Mesenchymal stem cell (in vitro differentiated cells and primary cell): ENCODE measurements around the gene RANBP10.
A peak's percentile ranks its signal among the peaks of the same experiment; 100 is the strongest.

Experiments used
- DNase-seq: peaks from one replicate; pipeline ENCODE4 v3.0.0-alpha.2; 2013
- H2AFZ ChIP-seq: one replicate; pipeline ENCODE4 v1.6.1; 2013; ENCODE audit warnings: low read depth, mild to moderate bottlenecking, control low read depth, inconsistent platforms, low read length, moderate library complexity
- H2AK5ac ChIP-seq: 2 replicates; pipeline ENCODE4 v1.6.1; 2013; ENCODE audit warnings: low read length, moderate library complexity, mild to moderate bottlenecking, inconsistent platforms; ENCODE audit not compliant: severe bottlenecking
- H2BK120ac ChIP-seq: one replicate; pipeline ENCODE4 v1.6.1; 2013; ENCODE audit warnings: low read depth, mild to moderate bottlenecking, inconsistent platforms, low read length, moderate library complexity
- H2BK12ac ChIP-seq, 2 experiments: one replicate each; pipeline ENCODE4 v1.6.1; 2013; ENCODE audit warnings: inconsistent platforms in 2 of 2, low read length in 2 of 2, mild to moderate bottlenecking in 2 of 2, moderate library complexity in 2 of 2, control low read depth in 1 of 2
- H2BK15ac ChIP-seq: one replicate; pipeline ENCODE4 v1.6.1; 2013; ENCODE audit warnings: mild to moderate bottlenecking, low read depth, inconsistent platforms; ENCODE audit not compliant: poor library complexity, severe bottlenecking
- H2BK5ac ChIP-seq: 2 replicates; pipeline ENCODE4 v1.6.1; 2013; ENCODE audit warnings: low read depth, mild to moderate bottlenecking, low read length, control low read depth, inconsistent platforms; ENCODE audit not compliant: poor library complexity, severe bottlenecking
- H3K14ac ChIP-seq, 2 experiments: one replicate each; pipeline ENCODE4 v1.6.1; 2013; ENCODE audit warnings: inconsistent platforms in 2 of 2, low read length in 2 of 2, control low read depth in 1 of 2, mild to moderate bottlenecking in 1 of 2, moderate library complexity in 1 of 2
- H3K18ac ChIP-seq, 2 experiments: one replicate each; pipeline ENCODE4 v1.6.1; 2013; ENCODE audit warnings: inconsistent platforms in 2 of 2, low read length in 2 of 2, control low read depth in 1 of 2, low read depth in 1 of 2, mild to moderate bottlenecking in 1 of 2
- H3K23ac ChIP-seq, 2 experiments: one replicate each; pipeline ENCODE4 v1.6.1; 2013; ENCODE audit warnings: inconsistent platforms in 2 of 2, low read length in 2 of 2, mild to moderate bottlenecking in 2 of 2, moderate library complexity in 2 of 2, control low read depth in 1 of 2
- H3K27ac ChIP-seq: 2 replicates; pipeline ENCODE4 v1.5.1; 2013; ENCODE audit warnings: mild to moderate bottlenecking, moderate library complexity, low read length, control low read depth, inconsistent platforms; ENCODE audit not compliant: poor library complexity, severe bottlenecking
- H3K27me3 ChIP-seq, 2 experiments: 2 replicates each; pipeline versions ENCODE4 v1.6.1 to v1.7.0; 2013; ENCODE audit warnings: low read length in 2 of 2, mild to moderate bottlenecking in 2 of 2, moderate library complexity in 2 of 2, control low read depth in 1 of 2, inconsistent platforms in 1 of 2; ENCODE audit not compliant: control insufficient read depth in 1 of 2, insufficient read depth in 1 of 2
- H3K36me3 ChIP-seq, 2 experiments: 2 replicates each; pipeline versions ENCODE4 v1.6.1 to v1.7.0; 2013; ENCODE audit warnings: low read length in 2 of 2, control low read depth in 1 of 2, inconsistent platforms in 1 of 2, low read depth in 1 of 2, mild to moderate bottlenecking in 1 of 2; ENCODE audit not compliant: insufficient read depth in 2 of 2, control insufficient read depth in 1 of 2
- H3K4ac ChIP-seq, 2 experiments: one replicate each; pipeline ENCODE4 v1.6.1; 2013; ENCODE audit warnings: inconsistent platforms in 2 of 2, low read length in 2 of 2, mild to moderate bottlenecking in 2 of 2, moderate library complexity in 2 of 2, control low read depth in 1 of 2, low read depth in 1 of 2
- H3K4me1 ChIP-seq: 2 replicates; pipeline ENCODE4 v1.6.1; 2013; ENCODE audit warnings: low read depth, low read length, control low read depth; ENCODE audit not compliant: control insufficient read depth, insufficient read depth
- H3K4me2 ChIP-seq: 2 replicates; pipeline ENCODE4 v1.6.1; 2013; ENCODE audit warnings: low read length, mild to moderate bottlenecking, inconsistent platforms; ENCODE audit not compliant: poor library complexity, severe bottlenecking
- H3K4me3 ChIP-seq, 2 experiments: 2 replicates each; pipeline versions ENCODE4 v1.5.1 to v1.7.0; 2013; ENCODE audit warnings: low read length in 2 of 2, mild to moderate bottlenecking in 2 of 2, control low read depth in 1 of 2, low read depth in 1 of 2; ENCODE audit not compliant: insufficient read depth in 1 of 2
- H3K79me1 ChIP-seq: replicated peaks from 2 replicates; pipeline ENCODE4 v1.6.1; 2013; ENCODE audit warnings: mild to moderate bottlenecking, control low read depth, low read length, inconsistent platforms; ENCODE audit not compliant: poor library complexity, severe bottlenecking
- H3K9ac ChIP-seq: 2 replicates; pipeline ENCODE4 v1.7.0; 2013; ENCODE audit warnings: mild to moderate bottlenecking, low read length, moderate library complexity
- H3K9me3 ChIP-seq: 2 replicates; pipeline ENCODE4 v1.7.0; 2013; ENCODE audit warnings: mild to moderate bottlenecking, low read length; ENCODE audit not compliant: control insufficient read depth
- H4K8ac ChIP-seq: one replicate; pipeline ENCODE4 v1.6.1; 2013; ENCODE audit warnings: inconsistent platforms, mild to moderate bottlenecking, low read length, moderate library complexity
- H4K91ac ChIP-seq: one replicate; pipeline ENCODE4 v1.6.1; 2013; ENCODE audit warnings: mild to moderate bottlenecking, low read length, inconsistent platforms
- WGBS: methylation state at CpG from one replicate; pipeline ENCODE4 v1.1.7; 2013; ENCODE audit warnings: mixed read lengths; 5-methylcytosine and 5-hydroxymethylcytosine counted together

The RANBP10 gene

DNA sequence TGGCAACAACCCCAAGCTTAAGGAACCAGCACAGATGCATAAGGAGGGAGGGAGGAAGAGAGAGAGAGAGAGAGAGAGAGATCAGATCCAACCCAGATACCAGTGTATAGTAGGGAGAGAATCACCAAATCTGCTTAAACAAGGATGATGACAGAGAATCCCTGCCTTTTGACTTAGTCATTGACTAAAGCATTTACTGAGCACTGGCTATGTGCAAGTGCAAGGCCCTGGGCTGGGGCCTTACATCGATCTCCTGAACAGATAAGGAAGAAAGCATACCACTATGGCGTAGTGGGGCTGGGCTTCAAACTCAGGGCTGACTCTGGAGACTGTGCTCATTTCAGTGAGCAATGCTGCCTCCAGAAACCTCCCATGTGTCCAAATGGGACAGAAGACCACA, 16.2 kb upstream of the RANBP10 start:
- H3K36me3 ChIP-seq: peaks cover 18 to 21% of the 10 kb centered on the region in 2 experiments
- no peak overlapping the region for H4K91ac ChIP-seq
- H3K4me2 ChIP-seq: no peak overlapping the region
- H2AK5ac ChIP-seq: no peak overlapping the region
- H2BK12ac ChIP-seq: no peak overlapping the region
- no peak overlapping the region for H3K4me3 ChIP-seq
- no peaks in the 10 kb centered on the region for H3K79me1 ChIP-seq
- no peak overlapping the region for H3K9ac ChIP-seq
- H3K18ac ChIP-seq: no peak overlapping the region
- H3K23ac ChIP-seq: no peak overlapping the region
- DNase-seq: peak; percentile 6
- H3K4me1 ChIP-seq: peaks cover 2% of the 10 kb centered on the region
- H3K14ac ChIP-seq: no peak overlapping the region
- no peak overlapping the region for H3K4ac ChIP-seq
- 94% methylated on average over 2 of the region's 2 CpGs for WGBS
- H3K27me3 ChIP-seq: no peaks in the 10 kb centered on the region
- no peak overlapping the region for H3K27ac ChIP-seq
- H3K9me3 ChIP-seq: no peaks in the 10 kb centered on the region
- H2BK5ac ChIP-seq: no peak overlapping the region
- no peak overlapping the region for H2BK15ac ChIP-seq
- H4K8ac ChIP-seq: no peak overlapping the region
- H2BK120ac ChIP-seq: no peak overlapping the region
- H2AFZ ChIP-seq: no peak overlapping the region

DNA sequence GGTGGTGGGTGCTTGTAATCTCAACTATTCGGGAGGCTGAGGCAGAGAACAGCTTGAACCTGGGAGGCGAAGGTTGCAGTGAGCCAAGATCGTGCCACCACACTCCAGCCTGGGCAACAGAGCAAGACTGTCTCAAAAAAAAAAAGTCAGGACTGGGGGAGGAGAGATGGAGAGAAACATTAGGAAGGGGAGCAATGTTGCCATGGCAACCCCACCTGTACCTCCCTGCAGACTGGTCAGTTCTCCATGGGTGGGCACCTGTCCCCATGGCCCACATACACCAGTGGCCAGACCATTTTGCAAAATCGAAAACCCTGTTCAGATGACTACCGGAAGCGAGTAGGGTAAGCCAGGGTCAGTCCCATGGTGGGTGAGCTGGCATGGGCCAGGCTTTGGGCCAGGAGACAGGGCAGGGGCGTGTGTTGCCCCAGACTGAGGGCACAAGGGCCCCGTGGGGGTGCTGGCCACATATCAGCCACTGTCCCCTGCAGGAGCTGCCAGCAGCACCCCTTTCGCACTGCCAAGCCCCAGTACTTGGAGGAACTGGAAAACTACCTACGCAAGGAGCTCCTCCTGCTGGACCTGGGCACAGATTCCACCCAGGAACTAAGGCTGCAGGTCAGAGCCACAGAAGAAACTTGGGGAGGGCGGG, 14.4 kb upstream of the RANBP10 start:
- Histone ChIP-seq H3K9ac (no peak overlapping the region), H3K27me3 (no peaks in the 10 kb centered on the region), H4K91ac (no peak overlapping the region), H2BK12ac (no peak overlapping the region), H4K8ac (no peak overlapping the region), H2AFZ (no peak overlapping the region), H3K4ac (no peak overlapping the region), H3K4me3 (no peak overlapping the region), H2AK5ac (no peak overlapping the region), H2BK120ac (no peak overlapping the region), H3K23ac (no peak overlapping the region), H3K4me2 (no peak overlapping the region), H3K14ac (no peak overlapping the region), H3K18ac (no peak overlapping the region), H3K4me1 (peaks cover 2% of the 10 kb centered on the region), H3K9me3 (no peaks in the 10 kb centered on the region), H3K79me1 (no peaks in the 10 kb centered on the region), H2BK5ac (no peak overlapping the region), H3K36me3 (peaks cover 1 to 4% of the 10 kb centered on the region in 2 experiments), H2BK15ac (no peak overlapping the region), H3K27ac (no peak overlapping the region)
- no peak for DNase-seq
- 88% methylated on average over 11 of the region's 11 CpGs for WGBS

DNA sequence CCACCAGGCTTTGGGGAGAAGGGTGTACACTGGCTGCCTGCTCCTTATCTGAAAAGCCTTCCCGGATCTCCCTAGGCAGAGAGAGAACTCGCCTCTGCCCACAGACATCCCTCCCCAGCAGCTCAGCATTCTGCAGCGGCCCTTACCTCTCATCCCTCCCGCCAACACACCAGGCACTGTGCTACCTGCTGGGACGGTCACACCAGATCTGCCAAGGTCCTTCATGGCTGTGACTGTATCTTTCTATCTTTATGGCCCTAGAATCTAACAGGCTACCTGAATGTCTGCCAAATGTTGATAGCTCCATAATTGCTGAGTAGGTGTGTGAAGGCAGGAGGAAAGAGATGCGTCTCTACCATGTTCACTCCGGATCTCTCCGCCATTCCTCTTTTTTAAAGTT, 8.2 kb upstream of the RANBP10 start:
- Histone ChIP-seq H2BK120ac (no peak overlapping the region), H3K36me3 (no peaks in the 10 kb centered on the region), H3K27me3 (no peaks in the 10 kb centered on the region), H3K4me2 (no peak overlapping the region), H2AFZ (no peak overlapping the region), H3K9me3 (no peaks in the 10 kb centered on the region), H3K18ac (no peak overlapping the region), H2AK5ac (no peak overlapping the region), H2BK12ac (no peak overlapping the region), H4K91ac (no peak overlapping the region), H3K79me1 (no peaks in the 10 kb centered on the region), H2BK5ac (no peak overlapping the region), H3K4ac (no peak overlapping the region), H3K23ac (no peak overlapping the region), H3K14ac (no peak overlapping the region), H3K9ac (no peak overlapping the region), H4K8ac (no peak overlapping the region), H3K4me1 (no peaks in the 10 kb centered on the region), H3K4me3 (no peak overlapping the region), H2BK15ac (no peak overlapping the region), H3K27ac (no peak overlapping the region)
- WGBS: 86% methylated on average over 5 of the region's 8 CpGs
- no peak for DNase-seq

DNA sequence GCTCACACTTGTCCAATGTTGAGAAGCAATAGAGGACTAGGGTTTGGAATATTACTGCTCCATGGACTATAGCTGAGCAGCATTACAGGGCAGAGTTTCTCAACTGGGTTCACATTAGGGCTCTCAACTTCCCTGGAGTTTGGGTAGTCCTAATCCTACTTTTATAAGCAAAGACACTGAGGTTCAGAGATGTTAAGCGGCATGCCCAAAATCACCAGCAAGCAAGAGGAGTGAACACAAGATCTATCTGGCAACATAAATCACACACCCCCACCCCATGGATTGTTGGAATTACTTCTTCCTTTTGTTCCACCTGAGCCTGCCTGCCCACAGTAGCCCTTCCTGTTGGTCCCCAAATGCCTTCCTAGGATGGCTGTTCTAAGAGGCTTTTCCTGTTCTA, 5.5 kb upstream of the RANBP10 start:
- H4K91ac ChIP-seq: no peak overlapping the region
- H2BK5ac ChIP-seq: no peak overlapping the region
- no peaks in the 10 kb centered on the region for H3K27me3 ChIP-seq
- no peak for DNase-seq
- H2AK5ac ChIP-seq: no peak overlapping the region
- no peaks in the 10 kb centered on the region for H3K36me3 ChIP-seq
- WGBS: 100% methylated on average over 1 of the region's 1 CpG
- H3K79me1 ChIP-seq: no peaks in the 10 kb centered on the region
- peaks cover 4% of the 10 kb centered on the region for H3K4me1 ChIP-seq
- H3K4me2 ChIP-seq: no peak overlapping the region
- no peak overlapping the region for H2BK12ac ChIP-seq
- H3K4me3 ChIP-seq: no peak overlapping the region
- H2AFZ ChIP-seq: no peak overlapping the region
- no peak overlapping the region for H3K18ac ChIP-seq
- no peak overlapping the region for H3K9ac ChIP-seq
- no peak overlapping the region for H2BK120ac ChIP-seq
- no peak overlapping the region for H3K27ac ChIP-seq
- H2BK15ac ChIP-seq: no peak overlapping the region
- H3K9me3 ChIP-seq: no peaks in the 10 kb centered on the region
- H3K23ac ChIP-seq: no peak overlapping the region
- no peak overlapping the region for H4K8ac ChIP-seq
- no peak overlapping the region for H3K14ac ChIP-seq
- H3K4ac ChIP-seq: no peak overlapping the region
